ENCODE data around the gene COPB1. TPM values are rescaled to one million over a fixed set of nuclear protein-coding genes. Genes with fewer than 3 reads are reported as not detected.

Gene COPB1
- polyA plus RNA-seq, 1 experiment = 285 TPM

- no peaks in the 10 kb centered on the region for H3K27me3 ChIP-seq (ENCODE audit: control insufficient read depth, insufficient read depth, low read length)
- TF ChIP-seq CTCF (IDR thresholded peaks at IDR 0.05; ENCODE audit: low read depth, low read length) = peak; percentile 20; the same call in 1 of the 2 replicates
- H3K27ac ChIP-seq (ENCODE audit: low read depth, low read length) = peak overlapping the region; percentile 70
- no peak overlapping the region for H3K4me3 ChIP-seq (ENCODE audit: low read depth, low read length)
- ChIA-PET POLR2A (no interaction called here), CTCF (interaction anchor here (1.5 kb wide), 1 partner anchor 27 kb away, joined by 4 read pairs; no protein-coding TSS in a partner anchor)
- DNase-seq (ENCODE audit: low read depth, low spot score) = no peak
- H3K9me3 ChIP-seq (ENCODE audit: control insufficient read depth, insufficient read depth, low read length) = no peaks in the 10 kb centered on the region
These were observed 84.8 kb downstream of the COPB1 start for GRCh38 chr11:14414470-14415461.

GRCh38 chr11:14413307-14414069 is 86.1 kb downstream of the COPB1 start:
- POLR2A ChIA-PET = interaction anchor here (3.0 kb wide), 1 partner anchor 9 kb away, joined by 28 read pairs; no protein-coding TSS in a partner anchor

GRCh38 chr11:14411818-14412217 is 87.8 kb downstream of the COPB1 start:
- ChIA-PET POLR2A (interaction anchor here (3.0 kb wide), 1 partner anchor 11 kb away, joined by 28 read pairs; no protein-coding TSS in a partner anchor), CTCF (interaction anchor here (1.9 kb wide), 1 partner anchor 10 kb away, joined by 6 read pairs; no protein-coding TSS in a partner anchor)
- DNase-seq (ENCODE audit: low read depth, low spot score) = peak; percentile 61
- no peak for TF ChIP-seq CTCF (IDR thresholded peaks at IDR 0.05; ENCODE audit: low read depth, low read length)
- Histone ChIP-seq H3K27me3 (ENCODE audit: control insufficient read depth, insufficient read depth, low read length) (no peaks in the 10 kb centered on the region), H3K9me3 (ENCODE audit: control insufficient read depth, insufficient read depth, low read length) (no peaks in the 10 kb centered on the region), H3K27ac (ENCODE audit: low read depth, low read length) (peak overlapping the region; percentile 70), H3K4me3 (ENCODE audit: low read depth, low read length) (no peak overlapping the region)

More at GRCh38 chr11:14413307-14414069, 86.1 kb downstream of the COPB1 start:
- CTCF ChIA-PET = interaction anchor here (1.1 to 1.9 kb wide), 6 partner anchors 9 to 105 kb away, joined by 4 to 6 read pairs (median 4); no protein-coding TSS in a partner anchor
- peak; percentile 40 for TF ChIP-seq CTCF (IDR thresholded peaks at IDR 0.05; ENCODE audit: low read depth, low read length)
- H3K9me3 ChIP-seq (ENCODE audit: control insufficient read depth, insufficient read depth, low read length) = no peaks in the 10 kb centered on the region
- DNase-seq (ENCODE audit: low read depth, low spot score) = no peak
- H3K27me3 ChIP-seq (ENCODE audit: control insufficient read depth, insufficient read depth, low read length) = no peaks in the 10 kb centered on the region
- H3K27ac ChIP-seq (ENCODE audit: low read depth, low read length) = peak overlapping the region; percentile 52
- H3K4me3 ChIP-seq (ENCODE audit: low read depth, low read length) = no peak overlapping the region

GRCh38 chr11:14409891-14410290 is 89.7 kb downstream of the COPB1 start:
- Histone ChIP-seq H3K27me3 (ENCODE audit: control insufficient read depth, insufficient read depth, low read length) (no peaks in the 10 kb centered on the region), H3K9me3 (ENCODE audit: control insufficient read depth, insufficient read depth, low read length) (no peaks in the 10 kb centered on the region), H3K27ac (ENCODE audit: low read depth, low read length) (no peak overlapping the region), H3K4me3 (ENCODE audit: low read depth, low read length) (no peak overlapping the region)
- CTCF ChIA-PET = interaction anchor here (0.6 kb wide), 1 partner anchor 15 kb away, joined by 4 read pairs; no protein-coding TSS in a partner anchor
- DNase-seq (ENCODE audit: low read depth, low spot score) = no peak
- no peak for TF ChIP-seq CTCF (IDR thresholded peaks at IDR 0.05; ENCODE audit: low read depth, low read length)
- POLR2A ChIA-PET = interaction anchor here (0.6 kb wide), 1 partner anchor 12 kb away, joined by 4 read pairs; no protein-coding TSS in a partner anchor
